ENCODE measurements around the gene KCNIP2.

- TF ChIP-seq FOXP2 (optimal IDR thresholded peaks at IDR 0.05; ENCODE audit: borderline replicate concordance, extremely low read depth, extremely low read length, insufficient read depth), result no peak
- TF ChIP-seq POLR2AphosphoS5 (IDR thresholded peaks at IDR 0.05; ENCODE audit: low read depth, low read length), result no peak
- TF ChIP-seq TAF1 (IDR thresholded peaks at IDR 0.05; ENCODE audit: borderline replicate concordance, insufficient read depth, low read length), result no peak
- TF ChIP-seq REST (IDR thresholded peaks at IDR 0.05; ENCODE audit: insufficient read depth in 1 of 2, low read depth in 2 of 2, low read length in 2 of 2), result no peak
Measured at GRCh38 chr10:101777619-101778145, 65.9 kb downstream of the KCNIP2 start.
